ENCODE data around the gene GDPD4.

Gene GDPD4

GRCh38 chr11:77176996-77177395 lies 124.5 kb downstream of the GDPD4 start:
- H3K4me3 ChIP-seq (ENCODE audit: low read depth, low read length), result no peak overlapping the region
- TF ChIP-seq CTCF (IDR thresholded peaks at IDR 0.05; ENCODE audit: low read depth, low read length), result no peak

- no peak for TF ChIP-seq CTCF (IDR thresholded peaks at IDR 0.05; ENCODE audit: low read depth, low read length)
- H3K4me3 ChIP-seq (ENCODE audit: low read depth, low read length), result no peak overlapping the region
Observed at GRCh38 chr11:77175869-77176539, 125.5 kb downstream of the GDPD4 start.

GRCh38 chr11:77175021-77175842 lies 126.3 kb downstream of the GDPD4 start:
- H3K4me3 ChIP-seq (ENCODE audit: low read depth, low read length), result no peak overlapping the region
- no peak for TF ChIP-seq CTCF (IDR thresholded peaks at IDR 0.05; ENCODE audit: low read depth, low read length)

GRCh38 chr11:77174559-77174958 lies 126.9 kb downstream of the GDPD4 start:
- no peak overlapping the region for H3K4me3 ChIP-seq (ENCODE audit: low read depth, low read length)
- no peak for TF ChIP-seq CTCF (IDR thresholded peaks at IDR 0.05; ENCODE audit: low read depth, low read length)

- H3K4me3 ChIP-seq (ENCODE audit: low read depth, low read length), result no peak overlapping the region
Observed at GRCh38 chr11:77173494-77173893, 128.0 kb downstream of the GDPD4 start.

GRCh38 chr11:77172666-77172982 lies 128.9 kb downstream of the GDPD4 start:
- no peak overlapping the region for H3K4me3 ChIP-seq (ENCODE audit: low read depth, low read length)
- no peak for TF ChIP-seq CTCF (IDR thresholded peaks at IDR 0.05; ENCODE audit: low read depth, low read length)

More at GRCh38 chr11:77173494-77173893, 128.0 kb downstream of the GDPD4 start:
- TF ChIP-seq CTCF (IDR thresholded peaks at IDR 0.05; ENCODE audit: low read depth, low read length), result no peak
